GM12875 (cell line): ENCODE results near the gene ATP6V1A.

Experiments
- H3K4me3 ChIP-seq: one replicate; pipeline ENCODE4 v1.5.1; 2011; ENCODE audit warnings: low read depth, low read length, control low read depth
- TF ChIP-seq, protein P1 (sequence below): IDR thresholded peaks from 2 replicates; pipeline ENCODE4 v1.5.1; 2011; ENCODE audit warnings: low read depth, mild to moderate bottlenecking, control low read depth, inconsistent platforms, low read length, moderate library complexity, borderline replicate concordance; ENCODE audit not compliant: insufficient read depth

Gene ATP6V1A

GRCh38 chr3:113812854-113813253, 66.0 kb downstream of the ATP6V1A start:
- H3K4me3 ChIP-seq: no peak overlapping the region
- TF ChIP-seq, protein P1, sequence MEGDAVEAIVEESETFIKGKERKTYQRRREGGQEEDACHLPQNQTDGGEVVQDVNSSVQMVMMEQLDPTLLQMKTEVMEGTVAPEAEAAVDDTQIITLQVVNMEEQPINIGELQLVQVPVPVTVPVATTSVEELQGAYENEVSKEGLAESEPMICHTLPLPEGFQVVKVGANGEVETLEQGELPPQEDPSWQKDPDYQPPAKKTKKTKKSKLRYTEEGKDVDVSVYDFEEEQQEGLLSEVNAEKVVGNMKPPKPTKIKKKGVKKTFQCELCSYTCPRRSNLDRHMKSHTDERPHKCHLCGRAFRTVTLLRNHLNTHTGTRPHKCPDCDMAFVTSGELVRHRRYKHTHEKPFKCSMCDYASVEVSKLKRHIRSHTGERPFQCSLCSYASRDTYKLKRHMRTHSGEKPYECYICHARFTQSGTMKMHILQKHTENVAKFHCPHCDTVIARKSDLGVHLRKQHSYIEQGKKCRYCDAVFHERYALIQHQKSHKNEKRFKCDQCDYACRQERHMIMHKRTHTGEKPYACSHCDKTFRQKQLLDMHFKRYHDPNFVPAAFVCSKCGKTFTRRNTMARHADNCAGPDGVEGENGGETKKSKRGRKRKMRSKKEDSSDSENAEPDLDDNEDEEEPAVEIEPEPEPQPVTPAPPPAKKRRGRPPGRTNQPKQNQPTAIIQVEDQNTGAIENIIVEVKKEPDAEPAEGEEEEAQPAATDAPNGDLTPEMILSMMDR: no peak

GRCh38 chr3:113819866-113820265, 73.0 kb downstream of the ATP6V1A start:
- TF ChIP-seq, protein P1: no peak
- H3K4me3 ChIP-seq: no peak overlapping the region

GRCh38 chr3:113825090-113825489, 78.3 kb downstream of the ATP6V1A start:
- TF ChIP-seq, protein P1: peak; percentile 28; the same call in 1 of the 2 replicates
- H3K4me3 ChIP-seq: no peak overlapping the region

DNA sequence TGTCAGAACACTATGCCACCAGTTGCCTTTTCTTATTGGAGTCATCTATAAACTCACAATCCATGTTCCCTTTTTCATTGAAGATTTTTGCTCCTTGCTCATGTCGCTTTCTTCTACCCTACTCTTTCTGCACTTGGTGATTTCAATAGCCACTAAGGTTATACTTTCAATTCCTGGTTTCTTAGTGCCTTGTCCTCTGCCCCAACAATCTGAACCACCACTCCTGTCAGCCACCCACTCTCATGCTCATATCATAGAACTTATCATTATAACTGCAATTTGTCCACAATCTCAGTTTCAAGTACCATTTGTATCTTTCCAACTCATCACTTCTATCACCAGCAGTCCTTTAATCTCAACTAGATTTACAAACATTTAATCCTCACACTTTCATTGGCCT, 81.8 kb downstream of the ATP6V1A start:
- H3K4me3 ChIP-seq: no peak overlapping the region
- TF ChIP-seq, protein P1: no peak

GRCh38 chr3:113829576-113830354, 82.9 kb downstream of the ATP6V1A start:
- no peak overlapping the region for H3K4me3 ChIP-seq
- TF ChIP-seq, protein P1: no peak

DNA sequence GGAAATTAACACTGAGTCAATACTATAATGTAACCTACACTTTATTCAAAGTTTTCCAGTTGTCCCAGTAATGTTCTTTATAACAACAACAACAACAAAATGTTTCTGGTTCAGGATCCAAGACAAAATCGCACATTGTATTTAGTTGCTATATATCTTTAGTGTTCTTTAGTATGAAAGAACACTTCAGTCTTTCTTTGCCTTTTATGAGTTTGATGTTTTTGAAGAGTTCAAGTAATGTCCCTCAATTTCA, 84.2 kb downstream of the ATP6V1A start:
- TF ChIP-seq, protein P1: no peak

GRCh38 chr3:113832477-113833164, 85.8 kb downstream of the ATP6V1A start:
- H3K4me3 ChIP-seq: no peak overlapping the region

More for the DNA sequence above, 84.2 kb downstream of the ATP6V1A start:
- H3K4me3 ChIP-seq: no peak overlapping the region

More at GRCh38 chr3:113832477-113833164, 85.8 kb downstream of the ATP6V1A start:
- TF ChIP-seq, protein P1: no peak
